GM19467 (cell line): ENCODE data around the gene NOTCH1.
"Not testable (repeated sequence)": the region's sequence is repeated elsewhere in the genome, so short reads cannot be mapped to it uniquely, and the experiment has no call there.

Source experiments
- ATAC-seq: cut with Tn5 transposase; IDR thresholded peaks from one replicate; pipeline ENCODE4 v1.9.1; 2021; ENCODE audit warnings: mild to moderate bottlenecking, moderate library complexity; ENCODE audit not compliant: unreplicated experiment

Gene NOTCH1

DNA sequence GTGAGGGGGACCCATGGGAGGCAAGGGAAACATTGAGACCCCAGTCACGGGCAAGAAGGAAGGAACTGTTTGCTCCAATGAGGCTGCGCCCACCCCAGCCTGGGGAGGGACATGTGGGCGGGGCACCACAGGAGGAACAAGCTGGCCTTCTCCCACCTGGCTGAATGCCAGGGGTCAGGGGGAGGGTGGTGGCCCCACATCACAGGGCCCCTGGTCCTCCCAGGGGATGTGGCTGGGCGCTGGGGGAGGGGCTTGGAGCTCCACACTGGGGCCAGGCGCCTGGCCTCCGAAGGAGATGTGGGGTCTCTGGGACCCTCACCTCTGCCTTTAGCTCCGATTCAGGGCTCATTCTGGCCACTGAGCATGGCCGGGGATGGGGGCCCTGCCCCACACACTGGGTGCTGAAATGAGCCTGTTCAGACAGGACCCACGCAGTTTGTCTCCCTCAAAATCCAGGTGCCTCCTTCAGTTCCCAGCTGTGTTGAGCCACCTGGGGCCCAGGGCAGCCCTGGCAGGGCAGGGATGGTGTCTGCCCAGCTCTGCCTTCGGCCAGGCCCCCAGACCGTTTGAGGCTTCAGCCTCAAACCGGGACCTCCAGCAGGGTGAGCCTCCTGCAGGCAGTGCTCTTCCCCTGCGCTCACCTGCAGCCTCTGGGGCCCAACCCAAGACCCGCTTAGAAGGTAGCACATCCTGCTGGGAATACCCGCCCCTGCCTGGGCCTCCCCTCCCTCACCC, 33.2 kb upstream of the NOTCH1 start:
- no peak for ATAC-seq

DNA sequence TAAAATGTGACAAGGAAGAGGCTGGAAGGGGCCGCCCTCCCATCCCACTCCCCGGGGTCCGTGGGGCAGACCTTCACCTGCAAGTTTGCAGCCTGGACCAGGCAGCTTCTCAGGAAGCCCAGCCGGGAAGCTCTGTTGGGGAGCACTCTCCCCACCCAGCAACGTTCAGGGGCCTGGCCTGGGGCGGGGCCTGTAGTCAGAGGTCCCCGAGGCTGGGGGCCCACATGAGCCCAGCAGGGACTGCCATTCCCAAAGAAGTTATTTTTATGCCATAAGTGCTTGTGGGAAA, 32.7 kb upstream of the NOTCH1 start:
- no peak for ATAC-seq

DNA sequence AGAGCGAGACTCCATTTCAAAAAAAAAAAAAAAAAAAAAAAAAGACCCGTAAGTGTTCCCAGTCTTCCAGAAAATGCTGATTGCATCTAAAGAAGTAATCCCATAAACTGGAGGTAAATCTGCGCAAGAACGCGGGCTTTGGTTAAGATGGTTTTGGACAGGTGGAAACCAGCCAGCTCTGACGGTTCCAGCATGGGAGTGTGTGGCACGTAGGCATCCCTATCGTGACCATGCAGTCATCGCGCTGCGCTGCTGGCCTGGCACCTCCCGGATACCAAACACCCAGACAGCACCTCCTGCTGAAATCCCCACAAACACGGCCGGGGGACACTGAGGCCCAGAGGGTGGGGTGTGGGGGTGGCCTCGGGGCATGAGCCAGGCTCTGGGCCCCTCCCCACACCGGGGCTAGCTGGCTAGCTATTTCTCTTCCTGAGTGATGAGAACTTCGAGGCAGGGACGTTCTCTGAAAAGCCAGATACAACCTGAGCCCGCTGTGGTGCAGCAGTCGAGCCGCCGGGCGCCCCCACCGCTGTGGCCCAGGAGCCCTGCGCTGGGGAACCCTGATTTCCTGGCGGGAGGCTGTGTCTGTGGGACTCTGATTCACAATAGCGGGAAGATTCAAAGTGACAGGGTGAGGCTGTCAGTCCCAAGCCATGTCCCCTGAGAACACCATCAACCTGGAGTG, 32.2 kb upstream of the NOTCH1 start:
- no peak for ATAC-seq

DNA sequence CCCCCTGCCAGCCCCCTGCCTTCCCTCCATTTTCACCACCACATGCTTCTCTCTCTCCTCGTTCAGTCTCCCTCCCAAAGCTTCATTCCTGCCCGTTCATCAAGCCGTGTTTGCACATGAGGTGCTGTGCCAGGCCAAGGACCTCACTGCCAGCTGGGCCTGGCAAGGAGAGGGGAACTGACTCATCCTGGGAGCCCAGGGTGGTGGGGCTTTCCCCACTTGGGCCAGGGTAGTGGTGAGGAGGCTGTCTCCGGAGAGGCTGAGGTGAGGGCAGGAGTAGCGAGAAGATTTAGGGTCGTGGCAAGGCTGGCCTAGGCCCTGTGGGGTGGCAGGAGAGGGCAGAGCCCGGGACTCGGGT, 30.4 kb upstream of the NOTCH1 start:
- ATAC-seq, result no peak

DNA sequence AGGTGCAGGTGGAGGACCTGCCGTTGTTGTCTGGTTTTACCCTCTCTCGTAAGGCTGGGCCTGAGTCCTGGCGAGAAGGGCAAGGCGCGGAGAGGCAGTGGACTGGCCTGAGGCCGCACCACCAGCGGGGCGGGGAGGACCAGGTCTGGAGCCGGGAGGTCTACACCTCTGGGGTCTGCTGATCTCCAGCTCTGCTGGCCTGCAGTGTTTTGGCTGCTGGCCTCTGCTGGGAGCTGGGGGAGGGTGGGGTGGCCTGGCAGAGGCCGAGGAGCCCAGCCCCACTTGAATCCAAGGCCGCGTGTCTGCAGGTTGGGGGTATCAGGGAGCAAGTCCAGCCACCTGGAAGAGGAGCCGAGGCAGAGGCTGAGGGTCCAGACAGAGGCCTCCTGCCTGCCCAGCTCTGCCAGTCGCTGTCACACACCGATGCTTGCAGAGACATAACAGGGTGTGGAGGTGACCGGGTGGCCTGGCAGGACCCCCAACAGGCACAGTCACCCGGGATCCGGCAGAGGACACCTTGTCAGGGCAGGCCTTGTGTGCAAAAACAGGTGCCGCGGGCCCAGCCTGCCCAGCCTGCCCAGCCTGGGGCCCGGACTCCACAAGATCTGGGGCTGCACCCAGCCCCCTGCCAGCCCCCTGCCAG, 29.9 kb upstream of the NOTCH1 start:
- ATAC-seq, result no peak

DNA sequence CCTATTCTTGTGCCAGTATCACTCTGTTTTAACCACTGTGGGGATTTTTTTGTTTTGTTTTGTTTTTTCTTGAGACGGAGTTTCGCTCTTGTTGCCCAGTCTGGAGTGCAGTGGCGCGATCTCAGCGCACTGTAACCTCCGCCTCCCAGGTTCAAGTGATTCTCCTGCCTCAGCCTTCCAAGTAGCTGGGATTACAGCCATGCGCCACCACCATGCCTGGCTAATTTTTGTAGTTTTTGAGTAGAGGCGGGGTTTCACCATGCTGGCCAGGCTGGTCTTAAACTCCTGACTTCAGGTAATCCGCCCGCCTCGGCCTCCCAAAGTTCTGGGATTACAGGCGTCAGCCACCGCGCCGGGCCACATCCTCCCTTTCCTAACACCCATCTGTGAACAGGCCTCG, 28.8 kb upstream of the NOTCH1 start:
- not testable (repeated sequence) for ATAC-seq

DNA sequence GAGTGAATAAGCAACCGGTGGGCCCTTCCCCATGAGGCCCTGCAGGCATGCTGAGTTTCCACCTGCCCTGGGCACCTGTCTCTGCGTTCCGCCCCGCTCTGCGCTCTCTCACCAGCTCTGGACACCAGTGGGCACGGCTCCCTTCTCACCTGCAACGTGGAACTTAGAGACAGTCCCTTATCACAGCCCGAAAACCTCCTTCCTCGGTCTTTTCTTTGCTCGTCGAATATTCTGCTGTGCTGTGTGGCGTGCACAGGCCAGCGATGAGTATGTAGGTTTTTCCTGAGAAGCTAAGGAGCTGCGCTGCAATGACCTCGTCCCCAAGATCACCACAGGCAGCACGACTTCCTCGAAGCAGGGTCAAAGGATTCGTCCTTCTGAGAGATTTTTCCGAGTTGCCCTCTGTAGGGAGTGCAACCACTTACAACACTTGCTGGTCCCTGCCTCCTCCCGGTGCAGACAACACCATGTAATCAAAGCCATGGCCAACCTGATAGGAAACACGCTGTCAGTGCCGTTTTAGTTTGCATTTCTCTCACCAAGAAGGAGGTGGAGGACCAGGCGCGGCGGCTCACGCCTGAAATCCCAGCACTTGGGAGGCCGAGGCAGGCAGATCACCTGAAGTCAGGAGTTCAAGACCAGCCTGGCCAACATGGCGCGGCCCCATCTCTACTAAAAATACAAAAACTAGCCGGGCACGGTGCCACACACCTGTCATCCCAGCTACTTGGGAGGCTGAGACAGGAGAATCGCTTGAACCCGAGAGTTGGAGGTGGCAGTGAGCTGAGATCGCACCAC, 27.2 kb upstream of the NOTCH1 start:
- ATAC-seq, result no peak

DNA sequence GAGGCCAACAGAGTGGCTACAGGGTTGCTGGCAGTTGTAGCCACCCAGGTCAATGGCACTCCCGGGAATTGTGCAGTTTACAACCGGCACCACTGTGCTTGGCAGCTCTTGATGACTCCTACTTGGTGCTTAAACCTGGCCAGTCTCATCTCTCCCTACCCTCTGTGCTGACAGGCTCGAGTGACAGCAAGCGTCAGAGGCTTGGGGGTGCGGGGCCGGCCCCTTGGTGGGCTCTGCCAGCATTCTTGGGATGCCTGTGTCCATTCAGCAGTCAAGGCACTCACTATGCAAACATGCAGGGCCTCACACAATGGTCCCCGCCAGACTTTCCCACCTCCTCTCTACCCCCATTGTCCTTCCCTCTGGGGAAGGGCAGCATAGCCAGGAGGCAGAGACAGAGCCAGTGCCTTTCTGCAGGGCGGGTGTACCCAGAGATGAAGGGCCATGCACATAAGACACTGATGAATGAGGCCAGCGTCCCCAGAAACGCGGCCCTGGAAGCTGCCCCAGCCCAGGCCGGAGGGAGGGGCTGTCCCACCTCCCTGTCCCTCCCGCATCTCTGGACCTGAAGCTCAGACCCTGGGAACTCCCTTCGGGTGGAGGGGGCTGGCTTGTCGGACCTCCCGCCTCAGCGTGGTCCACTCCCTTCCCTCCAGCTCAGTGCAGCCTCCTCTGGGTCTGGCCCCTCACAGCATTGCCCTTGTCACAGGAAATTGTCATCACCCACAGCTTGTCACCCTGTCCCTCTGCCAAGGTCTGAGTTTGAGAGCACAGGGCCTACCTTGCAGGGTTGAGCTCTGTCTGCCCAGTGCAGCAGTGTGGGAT, 26.4 kb upstream of the NOTCH1 start:
- ATAC-seq, result no peak

DNA sequence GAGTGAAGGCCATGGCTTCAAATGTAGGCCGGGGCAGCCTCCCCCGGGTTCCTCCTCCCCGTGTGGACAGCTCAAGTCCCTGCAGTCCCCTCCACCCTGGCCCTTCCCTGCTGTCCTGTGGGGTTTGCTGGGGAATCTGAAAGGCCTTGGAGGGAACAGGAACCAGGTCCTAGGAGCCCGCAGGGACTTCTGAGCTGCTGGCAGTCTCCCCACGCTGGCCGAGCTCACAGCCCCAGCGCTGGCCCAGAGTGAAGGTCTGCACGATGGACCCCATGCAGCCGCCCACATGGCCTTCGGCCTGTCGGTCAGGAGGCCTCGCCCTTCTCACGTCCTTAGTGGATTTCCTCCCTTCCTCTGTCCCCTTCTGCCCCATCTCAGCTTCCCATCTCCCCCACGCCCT, 25.7 kb upstream of the NOTCH1 start:
- ATAC-seq, result no peak

DNA sequence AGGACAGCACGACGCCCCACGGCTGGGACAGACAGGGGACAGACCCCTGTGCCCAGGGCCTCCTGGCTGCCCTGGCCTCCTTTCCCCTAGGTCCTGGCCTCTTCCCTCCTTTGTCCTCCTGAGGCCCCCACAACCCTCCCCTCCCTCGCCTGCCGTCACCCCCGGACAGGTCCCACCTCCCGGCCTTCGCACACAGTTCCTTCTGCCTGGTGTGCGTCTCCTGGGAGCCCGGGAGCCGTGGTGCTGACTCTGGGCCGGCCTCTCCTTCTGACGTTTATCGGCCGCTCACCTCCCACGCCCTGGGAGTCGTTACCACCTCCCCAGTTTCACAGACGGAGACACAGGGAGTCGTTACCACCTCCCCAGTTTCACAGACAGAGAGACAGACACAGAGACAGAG, 25.1 kb upstream of the NOTCH1 start:
- ATAC-seq, result no peak

DNA sequence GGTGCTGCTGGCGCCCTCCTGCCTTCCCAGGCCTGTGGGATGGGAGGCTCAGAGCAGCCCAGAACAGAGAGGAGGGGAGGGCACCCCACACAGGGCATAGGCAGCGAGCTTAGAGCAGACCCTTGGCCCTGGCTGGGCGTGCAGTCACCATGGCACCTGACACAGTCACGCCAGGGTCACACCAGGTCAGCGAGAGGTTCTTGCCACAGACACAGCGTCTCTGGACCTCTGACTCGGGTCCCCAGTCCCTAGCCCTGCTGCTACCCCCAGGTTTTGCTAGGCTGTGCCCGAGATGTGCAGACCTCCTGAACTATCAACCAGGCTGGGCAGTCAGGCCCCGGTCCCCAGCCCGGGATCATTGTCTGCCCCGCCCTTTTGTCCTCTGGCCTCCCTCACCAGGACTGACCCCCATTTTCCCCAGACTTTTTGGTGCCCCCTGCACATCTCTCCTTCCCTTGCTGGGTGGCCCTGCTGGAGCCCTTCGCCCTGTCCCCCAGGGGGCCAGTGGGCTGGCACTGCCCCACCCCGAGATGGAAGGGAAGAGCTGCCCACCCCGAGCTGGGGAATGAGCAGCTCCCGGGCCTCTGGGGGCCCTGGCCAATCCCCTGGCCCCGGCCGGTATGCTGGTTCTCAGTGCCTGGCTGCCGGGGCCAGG, 24.5 kb upstream of the NOTCH1 start:
- no peak for ATAC-seq

DNA sequence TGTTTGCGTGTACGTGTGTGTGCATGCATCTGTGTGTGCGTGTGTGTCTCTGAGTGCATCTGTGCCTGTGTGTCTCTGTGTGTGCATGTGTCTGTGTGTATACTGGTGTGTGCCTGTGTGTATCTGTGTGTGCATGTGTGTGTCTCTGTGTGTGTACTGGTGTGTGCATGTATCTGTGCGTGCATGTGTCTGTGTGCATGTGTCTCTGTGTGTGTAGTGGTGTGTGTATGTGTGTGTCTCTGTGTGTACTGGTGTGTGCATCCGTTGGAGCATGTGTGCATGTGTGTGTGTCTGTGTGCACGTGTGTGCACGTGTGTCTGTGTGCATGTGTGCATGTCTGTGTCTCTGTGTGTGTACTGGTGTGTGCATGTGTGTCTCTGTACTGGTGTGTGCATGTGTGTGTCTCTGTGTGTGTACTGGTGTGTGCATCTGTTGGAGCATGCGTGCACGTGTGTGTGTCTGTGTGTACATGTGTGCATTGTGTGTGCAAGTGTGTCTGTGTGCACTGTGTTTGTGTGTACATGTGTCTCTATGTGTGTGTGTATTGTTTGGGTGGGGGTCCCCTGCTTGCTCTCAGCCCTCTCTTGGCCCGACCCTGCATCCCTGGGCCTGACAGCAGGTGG, 23.8 kb upstream of the NOTCH1 start:
- no peak for ATAC-seq

DNA sequence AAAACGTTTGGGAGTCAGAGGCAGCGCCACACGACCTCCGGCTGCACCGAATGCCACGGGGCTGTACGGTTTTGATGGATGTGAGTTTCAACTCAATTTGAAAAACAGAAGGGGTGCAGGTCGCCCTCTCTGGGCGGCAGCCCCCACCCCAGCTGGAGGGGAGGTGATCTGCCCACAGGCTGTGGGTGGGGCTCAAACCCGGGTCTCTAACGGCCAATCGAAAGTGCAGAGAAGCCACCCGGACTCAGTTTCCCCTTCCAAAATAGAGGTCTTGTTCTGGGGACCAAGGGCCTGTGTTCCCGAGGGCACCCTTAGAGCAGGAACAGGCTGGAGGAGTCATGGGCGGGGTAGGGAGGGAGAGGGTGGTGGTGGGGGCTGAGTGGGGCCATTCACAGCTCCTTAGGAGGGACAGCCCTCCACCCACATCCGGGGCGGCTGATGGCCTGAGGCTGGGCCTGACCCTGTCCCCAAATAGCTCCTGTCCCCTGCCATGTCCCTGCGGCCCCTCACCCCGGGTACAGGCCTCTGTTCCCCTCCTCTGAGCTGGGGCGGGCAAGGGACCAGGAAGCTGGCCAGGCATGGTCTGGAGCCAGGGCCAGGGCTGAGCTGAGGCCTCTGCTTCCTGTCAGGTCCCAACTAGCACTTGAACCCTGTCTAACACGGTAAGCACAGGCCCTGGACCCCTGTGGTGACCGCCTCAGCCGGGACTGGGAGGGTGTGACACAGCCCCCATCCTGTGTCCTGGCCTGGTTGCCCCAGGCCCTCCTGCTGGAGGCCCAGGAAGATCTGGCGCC, 22.6 kb upstream of the NOTCH1 start:
- no peak for ATAC-seq

DNA sequence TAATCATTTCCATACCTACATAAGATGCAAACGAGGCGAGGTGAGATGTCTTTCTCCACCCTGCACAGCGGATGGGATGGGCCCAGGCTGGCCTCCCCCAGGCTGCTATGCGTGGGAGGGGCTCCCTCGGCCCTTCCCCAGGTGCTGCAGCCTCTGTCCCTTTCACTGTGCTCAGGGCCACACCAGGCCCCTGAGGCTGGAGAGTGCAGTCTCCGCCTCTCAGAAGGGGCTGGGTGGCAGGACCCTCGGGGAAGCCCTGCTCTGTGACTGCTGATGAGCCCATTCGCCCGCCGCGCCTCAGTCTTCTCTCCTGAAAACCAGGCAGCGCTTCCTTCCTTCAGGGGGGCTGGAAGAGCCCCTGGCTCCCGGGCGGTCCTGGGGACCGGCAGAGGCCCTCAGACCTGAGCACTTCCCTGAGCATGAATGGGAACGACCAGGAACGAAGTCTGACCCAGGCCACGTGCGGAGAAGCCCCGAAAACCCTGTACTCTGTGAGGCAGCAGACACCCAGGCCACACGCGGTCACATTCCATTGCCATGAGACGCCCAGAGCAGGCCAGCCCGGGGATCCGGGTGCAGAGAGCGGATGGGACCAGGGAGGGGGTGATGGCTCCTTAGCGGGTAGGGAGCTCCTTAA, 21.9 kb upstream of the NOTCH1 start:
- ATAC-seq, result no peak

DNA sequence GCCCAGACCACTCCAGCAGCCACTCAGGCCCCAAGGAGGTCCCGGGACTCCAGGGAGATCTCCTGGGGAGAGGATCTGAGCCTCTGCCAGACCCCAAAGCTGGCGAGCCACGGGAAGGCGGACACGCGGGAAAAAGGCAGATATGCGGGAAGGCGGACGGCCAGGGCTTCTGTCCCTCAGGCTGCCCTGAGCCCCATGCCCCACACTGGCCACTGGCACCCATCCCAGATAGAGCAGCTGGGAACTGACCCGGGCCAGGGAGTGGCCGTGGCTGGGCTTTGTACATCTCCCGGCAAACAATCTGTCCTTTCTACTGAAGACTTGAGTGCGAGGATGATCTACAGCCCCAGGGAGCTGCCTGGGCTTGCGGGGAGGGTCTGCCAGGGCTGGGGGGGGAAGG, 21.1 kb upstream of the NOTCH1 start:
- ATAC-seq, result no peak

DNA sequence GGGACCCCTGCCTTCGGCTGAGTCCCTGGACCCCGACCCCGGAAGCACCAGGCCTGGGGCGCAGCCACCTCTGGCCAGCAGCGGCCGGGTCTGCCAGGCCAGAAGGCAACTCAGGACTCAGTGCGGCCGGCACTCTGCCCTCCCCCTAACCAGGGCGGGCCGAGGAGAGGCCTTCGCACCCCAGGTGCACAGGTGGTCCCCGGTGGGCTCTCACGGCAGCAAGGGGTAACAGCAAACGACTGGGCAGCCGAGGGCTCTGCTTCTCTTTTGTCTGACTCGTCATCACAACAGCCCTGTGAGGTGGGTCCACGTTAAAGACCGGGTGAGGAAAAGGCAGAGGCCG, 20.7 kb upstream of the NOTCH1 start:
- no peak for ATAC-seq

DNA sequence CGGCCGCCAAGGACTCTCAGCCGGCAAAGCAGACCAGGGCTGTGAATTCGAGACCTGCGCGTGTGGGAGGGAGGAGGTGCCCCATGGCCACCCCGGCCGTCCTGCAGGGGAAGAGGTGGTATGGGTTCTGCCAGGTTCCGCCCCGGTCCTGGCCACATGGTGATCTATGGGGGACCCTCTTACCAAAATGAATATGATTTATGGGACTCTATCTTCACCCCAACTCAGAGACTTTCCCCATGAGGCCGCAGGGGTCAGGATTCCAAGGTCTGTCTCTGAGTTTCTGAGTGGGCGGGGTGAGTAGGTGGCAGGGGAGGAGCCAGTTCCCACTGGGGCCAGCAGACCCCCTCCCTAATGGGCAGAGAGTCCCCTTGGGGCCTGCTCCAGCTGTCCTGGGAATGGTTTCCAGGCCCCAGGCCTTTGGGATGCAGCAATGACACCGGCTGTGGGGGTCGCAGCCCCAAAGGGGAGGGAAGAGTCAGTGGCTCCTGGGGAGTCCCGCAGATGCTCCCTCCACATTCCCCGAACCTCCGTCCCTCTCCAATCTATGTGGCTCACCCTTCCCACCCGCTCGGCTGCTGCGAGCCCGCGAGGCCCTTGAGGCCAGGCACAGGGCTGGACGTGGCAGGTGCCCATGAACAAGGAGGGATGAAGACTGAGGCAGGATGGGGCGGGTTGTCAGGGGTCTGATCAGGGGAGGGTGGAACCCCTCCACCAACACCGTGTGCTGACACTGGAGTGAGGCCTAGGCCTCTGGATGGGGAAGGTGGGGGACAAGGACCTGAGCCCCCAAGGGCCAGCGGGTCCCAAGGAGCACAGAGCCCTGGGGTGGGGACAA, 20.1 kb upstream of the NOTCH1 start:
- ATAC-seq, result no peak
